Neural cell (in vitro differentiated cells): ENCODE data around the gene KCNJ4. TPM values are rescaled to one million over a fixed set of nuclear protein-coding genes. Genes with fewer than 3 reads are reported as not detected.

Experiments
- H2AFZ ChIP-seq: fragments of 200-600, 300-800 bp; sonication (generic), shearing (Covaris generic); 2 replicates; pipeline ENCODE4 v1.6.0; 2014; ENCODE audit warnings: low read depth, mild to moderate bottlenecking, antibody characterized with exemption, low read length, moderate library complexity
- H3F3A ChIP-seq: fragments of 200-600 bp; shearing (Covaris generic); 2 replicates; pipeline ENCODE4 v1.6.1; 2016; ENCODE audit warnings: mild to moderate bottlenecking, moderate library complexity, mixed read lengths, antibody characterized with exemption, low read length; ENCODE audit not compliant: insufficient read depth, poor library complexity, severe bottlenecking
- H3K27ac ChIP-seq: fragments of 200-600, 300-800 bp; sonication (generic), shearing (Covaris generic); 2 replicates; pipeline ENCODE4 v1.5.1; 2014; ENCODE audit warnings: mild to moderate bottlenecking, low read length, moderate library complexity
- H3K27me3 ChIP-seq: fragments of 300-800, 200-600 bp; sonication (generic), shearing (Covaris generic); 2 replicates; pipeline ENCODE4 v1.6.0; 2014; ENCODE audit warnings: mild to moderate bottlenecking, low read depth, low read length, moderate library complexity; ENCODE audit not compliant: insufficient read depth
- H3K36me3 ChIP-seq: fragments of 300-800, 200-600 bp; sonication (generic), shearing (Covaris generic); 2 replicates; pipeline ENCODE4 v1.5.1; 2014; ENCODE audit warnings: mild to moderate bottlenecking, antibody characterized with exemption, low read length, moderate library complexity; ENCODE audit not compliant: insufficient read depth
- H3K4me2 ChIP-seq: fragments of 300-800, 200-600 bp; sonication (generic), shearing (Covaris generic); 2 replicates; pipeline ENCODE4 v1.6.0; 2014; ENCODE audit warnings: mild to moderate bottlenecking, low read length
- H3K4me3 ChIP-seq: fragments of 300-800, 200-600 bp; sonication (generic), shearing (Covaris generic); 2 replicates; pipeline ENCODE4 v1.5.1; 2014; ENCODE audit warnings: mild to moderate bottlenecking, low read length, moderate library complexity
- H3K79me2 ChIP-seq: fragments of 200-600 bp; shearing (Covaris generic); replicated peaks from 2 replicates; pipeline ENCODE4 v1.6.0; 2014; ENCODE audit warnings: mild to moderate bottlenecking, low read length, moderate library complexity; ENCODE audit not compliant: insufficient read depth
- H3K9ac ChIP-seq: fragments of 300-800, 200-600 bp; sonication (generic), shearing (Covaris generic); 2 replicates; pipeline ENCODE4 v1.6.1; 2016; ENCODE audit warnings: mild to moderate bottlenecking, low read length, mixed read lengths
- H3K9me2 ChIP-seq: fragments of 200-600 bp; shearing (Covaris generic); 2 replicates; pipeline ENCODE4 v1.6.1; 2016; ENCODE audit warnings: mild to moderate bottlenecking, low read length, mixed read lengths; ENCODE audit not compliant: insufficient read depth
- H3K9me3 ChIP-seq: fragments of 200-600, 300-800 bp; sonication (generic), shearing (Covaris generic); 2 replicates; pipeline ENCODE4 v1.6.1; 2016; ENCODE audit warnings: mild to moderate bottlenecking, mixed run types, low read length, moderate library complexity, mixed read lengths
- H4K20me1 ChIP-seq: fragments of 200-600 bp; shearing (Covaris generic); 2 replicates; pipeline ENCODE4 v1.6.1; 2016; ENCODE audit warnings: mild to moderate bottlenecking, mixed run types; ENCODE audit not compliant: insufficient read depth
- EP300 ChIP-seq: fragments of 450-650 bp; conservative IDR thresholded peaks from 2 replicates; pipeline ENCODE4 v1.6.1; 2014; ENCODE audit warnings: antibody characterized with exemption, mild to moderate bottlenecking, moderate library complexity; ENCODE audit not compliant: poor library complexity, severe bottlenecking
- EZH2 ChIP-seq: fragments of 200-600, 300-800 bp; shearing (Covaris generic), sonication (generic); IDR thresholded peaks from 2 replicates; pipeline ENCODE4 v1.6.1; 2014; ENCODE audit warnings: antibody characterized with exemption, low read length, borderline replicate concordance, mild to moderate bottlenecking; ENCODE audit not compliant: insufficient read depth, poor library complexity, severe bottlenecking
- MXI1 ChIP-seq: fragments of 450-650 bp; conservative IDR thresholded peaks from 2 replicates; pipeline ENCODE4 v1.6.1; 2014; ENCODE audit warnings: antibody characterized with exemption, mild to moderate bottlenecking; ENCODE audit not compliant: poor library complexity, severe bottlenecking
- POLR2AphosphoS5 ChIP-seq: IDR thresholded peaks from 2 replicates; pipeline ENCODE4 v1.6.1; 2012
- RAD21 ChIP-seq: fragments of 450-650 bp; conservative IDR thresholded peaks from 2 replicates; pipeline ENCODE4 v1.6.1; 2014; ENCODE audit warnings: antibody characterized with exemption, mild to moderate bottlenecking, moderate library complexity
- REST ChIP-seq: IDR thresholded peaks from 2 replicates; pipeline ENCODE4 v1.6.1; 2012; ENCODE audit warnings: borderline replicate concordance
- SMC3 ChIP-seq: fragments of 450-650 bp; conservative IDR thresholded peaks from 2 replicates; pipeline ENCODE4 v1.6.1; 2014; ENCODE audit warnings: antibody characterized with exemption, mild to moderate bottlenecking, moderate library complexity; ENCODE audit not compliant: poor library complexity
- TAF1 ChIP-seq: IDR thresholded peaks from 2 replicates; pipeline ENCODE4 v1.6.1; 2012; ENCODE audit warnings: low read depth
- polyA plus RNA-seq: library from polyadenylated mRNA; depleted of rRNA; stranded (reverse); fragments of >200 nt; gene quantifications from 2 replicates; pipeline ENCODE4 v1.2.3, GENCODE V29; 2014
- TF ChIP-seq, protein P1 (sequence below): fragments of 450-650 bp; IDR thresholded peaks from 2 replicates; pipeline ENCODE4 v1.5.1; 2014; ENCODE audit warnings: antibody characterized with exemption, mild to moderate bottlenecking, moderate library complexity; ENCODE audit not compliant: poor library complexity, severe bottlenecking

KCNJ4 gene
- polyA plus RNA-seq, 1 donor from 2014 or later, result 1.7 TPM

DNA sequence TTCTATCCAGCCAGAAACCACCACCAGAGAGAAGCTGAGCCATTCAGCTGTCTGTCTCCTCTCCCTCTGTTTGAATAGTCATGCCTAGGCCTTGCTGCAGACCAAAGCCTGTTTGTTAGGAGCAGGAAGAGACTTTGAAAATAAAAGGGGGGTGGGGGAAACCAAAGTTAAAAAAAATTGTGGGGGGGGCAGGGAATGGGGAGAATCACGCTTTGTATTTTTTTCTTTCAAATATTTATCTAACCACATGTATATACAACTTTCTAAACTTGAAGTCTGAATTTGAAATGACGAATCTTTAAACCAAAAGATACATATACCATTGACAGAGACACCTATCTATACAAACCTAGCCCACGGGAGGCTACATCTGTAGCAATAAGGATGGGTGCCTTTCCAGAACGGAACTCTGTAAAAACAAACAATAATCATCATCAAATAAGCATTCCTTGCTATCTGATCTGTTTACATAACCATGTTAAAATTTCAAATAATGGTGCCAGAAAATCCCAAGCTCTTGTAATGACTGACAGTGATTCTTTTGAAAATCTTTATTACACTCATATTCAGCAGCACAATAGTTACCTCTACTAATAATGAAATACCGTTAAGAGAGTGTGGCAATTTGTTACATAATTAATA lies 36.8 kb upstream of the KCNJ4 start:
- H3K36me3 ChIP-seq, result peaks cover 21% of the 10 kb centered on the region
- no peak overlapping the region for H2AFZ ChIP-seq
- no peak for TF ChIP-seq TAF1
- TF ChIP-seq, protein P1, sequence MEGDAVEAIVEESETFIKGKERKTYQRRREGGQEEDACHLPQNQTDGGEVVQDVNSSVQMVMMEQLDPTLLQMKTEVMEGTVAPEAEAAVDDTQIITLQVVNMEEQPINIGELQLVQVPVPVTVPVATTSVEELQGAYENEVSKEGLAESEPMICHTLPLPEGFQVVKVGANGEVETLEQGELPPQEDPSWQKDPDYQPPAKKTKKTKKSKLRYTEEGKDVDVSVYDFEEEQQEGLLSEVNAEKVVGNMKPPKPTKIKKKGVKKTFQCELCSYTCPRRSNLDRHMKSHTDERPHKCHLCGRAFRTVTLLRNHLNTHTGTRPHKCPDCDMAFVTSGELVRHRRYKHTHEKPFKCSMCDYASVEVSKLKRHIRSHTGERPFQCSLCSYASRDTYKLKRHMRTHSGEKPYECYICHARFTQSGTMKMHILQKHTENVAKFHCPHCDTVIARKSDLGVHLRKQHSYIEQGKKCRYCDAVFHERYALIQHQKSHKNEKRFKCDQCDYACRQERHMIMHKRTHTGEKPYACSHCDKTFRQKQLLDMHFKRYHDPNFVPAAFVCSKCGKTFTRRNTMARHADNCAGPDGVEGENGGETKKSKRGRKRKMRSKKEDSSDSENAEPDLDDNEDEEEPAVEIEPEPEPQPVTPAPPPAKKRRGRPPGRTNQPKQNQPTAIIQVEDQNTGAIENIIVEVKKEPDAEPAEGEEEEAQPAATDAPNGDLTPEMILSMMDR, result no peak
- TF ChIP-seq EZH2, result no peak
- no peak for TF ChIP-seq REST
- no peak for TF ChIP-seq RAD21
- no peak for TF ChIP-seq SMC3
- TF ChIP-seq POLR2AphosphoS5, result no peak
- no peak for TF ChIP-seq MXI1
- TF ChIP-seq EP300, result no peak
- peaks cover 14% of the 10 kb centered on the region for H4K20me1 ChIP-seq
- no peak overlapping the region for H3K4me3 ChIP-seq
- H3K27ac ChIP-seq, result no peak overlapping the region
- no peaks in the 10 kb centered on the region for H3K27me3 ChIP-seq
- H3K9ac ChIP-seq, result no peak overlapping the region
- H3K9me2 ChIP-seq, result no peaks in the 10 kb centered on the region
- no peak overlapping the region for H3K4me2 ChIP-seq
- H3F3A ChIP-seq, result no peaks in the 10 kb centered on the region
- H3K9me3 ChIP-seq, result no peaks in the 10 kb centered on the region
- peaks cover 29% of the 10 kb centered on the region for H3K79me2 ChIP-seq

GRCh38 chr22:38490915-38491314 lies 35.9 kb upstream of the KCNJ4 start:
- TF ChIP-seq REST, result no peak
- TF ChIP-seq POLR2AphosphoS5, result no peak
- TF ChIP-seq EP300, result no peak
- TF ChIP-seq, protein P1, result no peak
- TF ChIP-seq EZH2, result no peak
- TF ChIP-seq RAD21, result no peak
- Histone ChIP-seq H3K9me2 (no peaks in the 10 kb centered on the region), H3K4me3 (no peak overlapping the region), H2AFZ (no peak overlapping the region), H3K27ac (no peak overlapping the region), H3K79me2 (peaks cover 22% of the 10 kb centered on the region), H3K9ac (no peak overlapping the region), H4K20me1 (peaks cover 14% of the 10 kb centered on the region), H3F3A (no peaks in the 10 kb centered on the region), H3K4me2 (no peak overlapping the region), H3K27me3 (no peaks in the 10 kb centered on the region), H3K9me3 (no peaks in the 10 kb centered on the region), H3K36me3 (peaks cover 28% of the 10 kb centered on the region)
